Endothelial cell of umbilical vein (primary cell): ENCODE data around the gene PTPN23. TPM values are rescaled to one million over a fixed set of nuclear protein-coding genes. Genes with fewer than 3 reads are reported as not detected.

Source experiments
- BruUV-seq: library from RNA; stranded (reverse); fragments of 400-500 nt; replicated peaks from 2 replicates; lab custom pipeline; 2021; lab: Mats Ljungman, UMichigan
- CTCF ChIA-PET: fragments of 300-600, 350-600 bp; sonication (Branson Sonifier 250); formaldehyde crosslinking; loops from one replicate; lab custom pipeline; 2021; ENCODE audit warnings: antibody characterized with exemption, inconsistent platforms; lab: Charles Lee
- POLR2A ChIA-PET: fragments of 300-600, 350-600 bp; sonication (Branson Sonifier 250); formaldehyde crosslinking; loops from one replicate; lab custom pipeline; 2021; ENCODE audit warnings: antibody characterized with exemption, inconsistent platforms; lab: Charles Lee
- DNase-seq: peaks from one replicate; pipeline ENCODE4 v3.0.0-alpha.2; 2011; ENCODE audit warnings: low read depth, low spot score
- FAIRE-seq: peaks from 2 replicates; lab custom pipeline; 2011; peaks lifted over from hg19 to GRCh38; lab: Jason Lieb, UNC
- H2AFZ ChIP-seq: 2 replicates; pipeline ENCODE4 v1.6.0; 2012; ENCODE audit warnings: low read depth, low read length, control low read depth, inconsistent platforms
- H3K27ac ChIP-seq: 2 replicates; pipeline ENCODE4 v1.5.1; 2011; ENCODE audit warnings: low read depth, mild to moderate bottlenecking, control low read depth, low read length, moderate library complexity; ENCODE audit not compliant: insufficient read depth
- H3K27me3 ChIP-seq, 2 experiments: 2 replicates each; pipeline versions ENCODE4 v1.6.0 to v1.6.1; 2011; ENCODE audit warnings: low read length in 2 of 2, mixed read lengths in 1 of 2; ENCODE audit not compliant: control insufficient read depth in 2 of 2, insufficient read depth in 2 of 2
- H3K36me3 ChIP-seq, 2 experiments: 2 replicates in 1 of 2; 3 replicates in 1 of 2; pipeline ENCODE4 v1.5.1; 2011; ENCODE audit warnings: low read length in 2 of 2, mild to moderate bottlenecking in 1 of 2, moderate library complexity in 1 of 2; ENCODE audit not compliant: control insufficient read depth in 2 of 2, insufficient read depth in 2 of 2; ENCODE audit errors: extremely low read depth in 1 of 2
- H3K4me1 ChIP-seq: 3 replicates; pipeline ENCODE4 v1.5.1; 2011; ENCODE audit warnings: mild to moderate bottlenecking, low read length; ENCODE audit not compliant: control insufficient read depth, insufficient read depth; ENCODE audit errors: extremely low read depth
- H3K4me2 ChIP-seq: 2 replicates; pipeline ENCODE4 v1.6.1; 2011; ENCODE audit warnings: low read length, control low read depth, mixed read lengths; ENCODE audit not compliant: insufficient read depth
- H3K4me3 ChIP-seq, 3 experiments: fragments of 200-600 bp in 1 of 3; sonication (generic), shearing (Covaris generic) in 1 of 3; replicated peaks in 1 of 3; 2 replicates each; pipeline ENCODE4 v1.5.1; 2011 to 2016; ENCODE audit warnings: control low read depth in 3 of 3, low read length in 3 of 3, mild to moderate bottlenecking in 2 of 3, inconsistent platforms in 1 of 3, low read depth in 1 of 3, moderate library complexity in 1 of 3; ENCODE audit not compliant: insufficient read depth in 1 of 3
- H3K79me2 ChIP-seq: 2 replicates; pipeline ENCODE4 v1.6.0; 2012; ENCODE audit warnings: low read length, inconsistent platforms; ENCODE audit not compliant: control insufficient read depth, insufficient read depth
- H3K9ac ChIP-seq: replicated peaks from 2 replicates; pipeline ENCODE3; 2011; ENCODE audit warnings: low read length, control low read depth; ENCODE audit not compliant: insufficient read depth; ENCODE audit errors: extremely low read depth
- H3K9me1 ChIP-seq: replicated peaks from 3 replicates; pipeline ENCODE4 v1.6.0; 2011; ENCODE audit warnings: mild to moderate bottlenecking, low read length; ENCODE audit not compliant: control insufficient read depth, insufficient read depth; ENCODE audit errors: extremely low read depth
- H3K9me3 ChIP-seq: replicated peaks from 2 replicates; pipeline ENCODE4 v1.5.1; 2012; ENCODE audit warnings: low read length, inconsistent platforms; ENCODE audit not compliant: control insufficient read depth, insufficient read depth
- H4K20me1 ChIP-seq: replicated peaks from 2 replicates; pipeline ENCODE3; 2011; ENCODE audit warnings: mild to moderate bottlenecking, low read length; ENCODE audit not compliant: control insufficient read depth, insufficient read depth; ENCODE audit errors: extremely low read depth
- EZH2 ChIP-seq: IDR thresholded peaks from 2 replicates; pipeline ENCODE4 v1.6.1; 2012; ENCODE audit warnings: borderline replicate concordance, low read depth, mild to moderate bottlenecking, moderate library complexity, low read length, inconsistent platforms; ENCODE audit not compliant: severe bottlenecking
- FOS ChIP-seq: IDR thresholded peaks from 2 replicates; pipeline ENCODE4 v1.6.1; 2011; ENCODE audit warnings: mild to moderate bottlenecking, low read length, moderate library complexity, borderline replicate concordance; ENCODE audit not compliant: insufficient read depth
- GATA2 ChIP-seq: IDR thresholded peaks from 2 replicates; pipeline ENCODE4 v1.7.0; 2011; ENCODE audit warnings: low read depth, mild to moderate bottlenecking, moderate library complexity, mixed read lengths, low read length; ENCODE audit not compliant: insufficient read length, insufficient read depth
- JUN ChIP-seq: IDR thresholded peaks from 2 replicates; pipeline ENCODE4 v1.6.1; 2011; ENCODE audit warnings: borderline replicate concordance, low read depth; ENCODE audit not compliant: insufficient read length, insufficient read depth
- MYC ChIP-seq: IDR thresholded peaks from one replicate; pipeline ENCODE4 v1.6.1; 2011; ENCODE audit warnings: mild to moderate bottlenecking, low read depth, low read length
- POLR2A ChIP-seq: IDR thresholded peaks from 2 replicates; pipeline ENCODE4 v1.6.1; 2012; ENCODE audit warnings: low read depth, mild to moderate bottlenecking, control low read depth, low read length
- POLR2AphosphoS5 ChIP-seq: IDR thresholded peaks from 2 replicates; pipeline ENCODE4 v1.6.1; 2012; ENCODE audit warnings: low read depth, mild to moderate bottlenecking, control low read depth, low read length, moderate library complexity; ENCODE audit not compliant: insufficient read depth
- dilution Hi-C: fragments of 300-500 bp; cut with MboI; formaldehyde crosslinking; loops from one replicate; pipeline ENCODE4 v1.15.0; 2019; ENCODE audit warnings: low sequenced_read_pairs; ENCODE audit not compliant: extremely low pct_ligation_motif_present
- intact Hi-C: fragments of 100-400 bp; cut with micrococcal nuclease; formaldehyde crosslinking; loops from one replicate; pipeline ENCODE4 v1.10.0; 2022
- polyA plus RNA-seq, 4 experiments: library from polyadenylated mRNA; depleted of rRNA in 3 of 4; stranded (reverse) in 3 of 4; unstranded in 1 of 4; fragments of >200 nt; gene quantifications; 2 replicates each; pipeline versions ENCODE4 v1.2.1 to v1.2.3, GENCODE V29; 2011 to 2012; ENCODE audit warnings: missing spikeins in 1 of 4
- total RNA-seq: library from RNA; stranded (reverse); gene quantifications from 2 replicates; pipeline ENCODE4 v1.2.3, GENCODE V29; 2021
- TF ChIP-seq, protein P1 (sequence below), 2 donors: IDR thresholded peaks; 1 replicate in 1 of 2; 2 replicates in 1 of 2; pipeline ENCODE4 v1.5.1; 2011; ENCODE audit warnings: low read length in 2 of 2, mild to moderate bottlenecking in 2 of 2, moderate library complexity in 2 of 2, control low read depth in 1 of 2, inconsistent platforms in 1 of 2, low read depth in 1 of 2; ENCODE audit not compliant: insufficient read depth in 1 of 2; ENCODE audit errors: extremely low read depth in 1 of 2
- TF ChIP-seq, protein P2 (sequence below): IDR thresholded peaks from 2 replicates; pipeline ENCODE4 v1.6.1; 2011; ENCODE audit not compliant: insufficient read depth, insufficient read length

PTPN23 gene
- total and polyA plus RNA-seq, 2 donors (not counting 3 experiments of a cell fraction or from before 2014, with no cell fraction given), result 8.5 to 63.5 TPM

DNA sequence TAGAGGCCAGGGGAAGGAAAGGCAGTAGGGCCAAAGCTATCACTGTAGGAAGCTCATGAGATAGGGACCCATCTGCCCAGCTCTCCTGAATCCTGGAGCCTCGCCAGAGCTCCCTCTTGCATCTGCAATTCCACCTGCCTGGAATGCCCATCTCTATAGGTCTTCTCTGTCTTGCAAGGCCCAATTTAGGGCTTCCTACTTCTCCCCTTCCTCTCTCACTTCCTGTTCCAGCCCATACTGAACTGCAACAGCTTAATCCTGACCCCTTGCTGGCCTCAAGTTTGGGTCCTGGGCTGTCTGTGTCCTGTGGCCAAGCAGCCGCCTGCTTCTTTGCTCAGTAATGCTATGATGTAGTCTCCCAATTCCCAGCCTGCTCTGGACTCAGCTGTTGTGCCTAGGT lies 3.6 kb upstream of the PTPN23 start:
- no peak overlapping the region for H3K4me2 ChIP-seq
- BruUV-seq, result no TSS peak
- no peak for TF ChIP-seq GATA2
- H3K27me3 ChIP-seq, result no peaks in the 10 kb centered on the region
- H3K36me3 ChIP-seq, result no peaks in the 10 kb centered on the region
- H3K79me2 ChIP-seq, result peaks cover 15% of the 10 kb centered on the region
- H2AFZ ChIP-seq, result no peak overlapping the region
- no peaks in the 10 kb centered on the region for H3K9me3 ChIP-seq
- FAIRE-seq (no peak), DNase-seq (no peak)
- H3K4me3 ChIP-seq, result no peak overlapping the region
- no peaks in the 10 kb centered on the region for H4K20me1 ChIP-seq
- H3K4me1 ChIP-seq, result peaks cover 13% of the 10 kb centered on the region
- dilution Hi-C loops (no loop called here), intact Hi-C loops (loop anchor here (10.0 kb wide), 2 partner anchors 362 to 672 kb away; partner anchors contain the start of gene TMIE)
- POLR2A ChIA-PET, result no interaction called here
- no peak overlapping the region for H3K27ac ChIP-seq
- H3K9me1 ChIP-seq, result no peaks in the 10 kb centered on the region
- CTCF ChIA-PET, result no interaction called here
- no peak overlapping the region for H3K9ac ChIP-seq

DNA sequence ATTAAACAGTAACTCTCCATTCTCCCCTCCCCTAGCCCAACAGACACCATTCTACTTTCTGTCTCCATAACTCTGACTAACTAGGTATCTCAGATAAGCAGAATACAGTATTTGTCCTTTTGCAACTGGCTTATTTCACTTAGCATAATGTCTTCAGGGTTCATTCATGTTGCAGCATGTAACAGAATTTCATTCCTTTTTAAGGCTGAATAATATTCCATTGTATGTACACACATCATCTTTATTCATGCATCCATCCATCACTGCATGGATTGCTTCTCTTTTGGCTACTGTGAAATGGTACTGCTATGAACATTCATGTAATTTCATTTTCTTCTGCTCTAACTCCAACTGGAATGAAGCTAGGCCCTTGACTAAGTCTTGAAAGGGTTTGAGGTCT lies 2.0 kb upstream of the PTPN23 start:
- CTCF ChIA-PET, result no interaction called here
- Histone ChIP-seq H3K4me1 (peaks cover 13% of the 10 kb centered on the region), H4K20me1 (no peaks in the 10 kb centered on the region), H2AFZ (no peak overlapping the region), H3K9me3 (no peaks in the 10 kb centered on the region), H3K36me3 (no peaks in the 10 kb centered on the region), H3K9ac (no peak overlapping the region), H3K79me2 (peaks cover 30% of the 10 kb centered on the region), H3K4me3 (no peak overlapping the region), H3K27me3 (no peaks in the 10 kb centered on the region), H3K27ac (no peak overlapping the region), H3K9me1 (no peaks in the 10 kb centered on the region), H3K4me2 (no peak overlapping the region)
- no peak for DNase-seq
- dilution Hi-C loops (no loop called here), intact Hi-C loops (loop anchor here (10.0 kb wide), 2 partner anchors 364 to 674 kb away; partner anchors contain the start of gene TMIE)
- FAIRE-seq, result peak; percentile 47
- no TSS peak for BruUV-seq
- POLR2A ChIA-PET, result no interaction called here
- TF ChIP-seq EZH2 (no peak), POLR2A (no peak), GATA2 (no peak), MYC (no peak), JUN (no peak), POLR2AphosphoS5 (no peak), FOS (no peak)
- TF ChIP-seq, protein P1, sequence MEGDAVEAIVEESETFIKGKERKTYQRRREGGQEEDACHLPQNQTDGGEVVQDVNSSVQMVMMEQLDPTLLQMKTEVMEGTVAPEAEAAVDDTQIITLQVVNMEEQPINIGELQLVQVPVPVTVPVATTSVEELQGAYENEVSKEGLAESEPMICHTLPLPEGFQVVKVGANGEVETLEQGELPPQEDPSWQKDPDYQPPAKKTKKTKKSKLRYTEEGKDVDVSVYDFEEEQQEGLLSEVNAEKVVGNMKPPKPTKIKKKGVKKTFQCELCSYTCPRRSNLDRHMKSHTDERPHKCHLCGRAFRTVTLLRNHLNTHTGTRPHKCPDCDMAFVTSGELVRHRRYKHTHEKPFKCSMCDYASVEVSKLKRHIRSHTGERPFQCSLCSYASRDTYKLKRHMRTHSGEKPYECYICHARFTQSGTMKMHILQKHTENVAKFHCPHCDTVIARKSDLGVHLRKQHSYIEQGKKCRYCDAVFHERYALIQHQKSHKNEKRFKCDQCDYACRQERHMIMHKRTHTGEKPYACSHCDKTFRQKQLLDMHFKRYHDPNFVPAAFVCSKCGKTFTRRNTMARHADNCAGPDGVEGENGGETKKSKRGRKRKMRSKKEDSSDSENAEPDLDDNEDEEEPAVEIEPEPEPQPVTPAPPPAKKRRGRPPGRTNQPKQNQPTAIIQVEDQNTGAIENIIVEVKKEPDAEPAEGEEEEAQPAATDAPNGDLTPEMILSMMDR (IDR thresholded peaks at IDR 0.05; ENCODE audit: extremely low read depth in 1 of 2, insufficient read depth in 1 of 2, low read depth in 1 of 2, low read length in 2 of 2), result no peak
- TF ChIP-seq, protein P2, sequence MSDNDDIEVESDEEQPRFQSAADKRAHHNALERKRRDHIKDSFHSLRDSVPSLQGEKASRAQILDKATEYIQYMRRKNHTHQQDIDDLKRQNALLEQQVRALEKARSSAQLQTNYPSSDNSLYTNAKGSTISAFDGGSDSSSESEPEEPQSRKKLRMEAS, result no peak
